CD8-positive, alpha-beta memory T cell (primary cell): Measurements from ENCODE around the gene NAA16. TPM values are rescaled to one million over a fixed set of nuclear protein-coding genes. Genes with fewer than 3 reads are reported as not detected.
A peak's percentile ranks its signal among the peaks of the same experiment; 100 is the strongest.

Source experiments
- CTCF ChIA-PET: fragments of 350-600 bp; sonication (Branson Sonifier 250); formaldehyde crosslinking; loops from one replicate; lab custom pipeline; 2021; ENCODE audit warnings: antibody characterized with exemption; lab: Charles Lee
- POLR2A ChIA-PET: fragments of 350-600 bp; sonication (Branson Sonifier 250); formaldehyde crosslinking; loops from one replicate; lab custom pipeline; 2021; ENCODE audit warnings: antibody characterized with exemption; lab: Charles Lee
- DNase-seq, 5 donors: peaks; one replicate each; pipeline versions ENCODE4 v3.0.0 to v3.0.0-alpha.2; 2020 to 2022; ENCODE audit warnings: mixed read lengths in 1 of 5
- H3K27ac ChIP-seq: one replicate; pipeline ENCODE4 v1.7.0; 2013; ENCODE audit warnings: low read depth, mild to moderate bottlenecking, low read length, moderate library complexity
- H3K27me3 ChIP-seq: 2 replicates; pipeline ENCODE4 v1.7.0; 2013; ENCODE audit warnings: low read length, mild to moderate bottlenecking; ENCODE audit not compliant: insufficient read depth, poor library complexity, severe bottlenecking
- H3K36me3 ChIP-seq: 2 replicates; pipeline ENCODE4 v1.7.0; 2013; ENCODE audit warnings: mild to moderate bottlenecking, low read length, moderate library complexity; ENCODE audit not compliant: insufficient read depth
- H3K4me1 ChIP-seq: 2 replicates; pipeline ENCODE4 v1.7.0; 2013; ENCODE audit warnings: mild to moderate bottlenecking, low read length, moderate library complexity; ENCODE audit not compliant: insufficient read depth
- H3K4me3 ChIP-seq: 2 replicates; pipeline ENCODE4 v1.7.0; 2013; ENCODE audit warnings: mild to moderate bottlenecking, low read length
- H3K9me3 ChIP-seq: 2 replicates; pipeline ENCODE4 v1.7.0; 2013; ENCODE audit warnings: mild to moderate bottlenecking, low read length
- H3K27ac Mint-ChIP-seq, 8 donors: one replicate each; pipeline ENCODE4 v1.8.0; 2020 to 2021; ENCODE audit warnings: mixed read lengths in 8 of 8, mild to moderate bottlenecking in 6 of 8, inconsistent platforms in 3 of 8, moderate library complexity in 3 of 8
- H3K27me3 Mint-ChIP-seq, 2 donors: one replicate each; pipeline ENCODE4 v1.8.0; 2020 to 2021; ENCODE audit warnings: mixed read lengths in 2 of 2, mild to moderate bottlenecking in 1 of 2, moderate library complexity in 1 of 2
- H3K36me3 Mint-ChIP-seq, 3 donors: one replicate each; pipeline ENCODE4 v1.8.0; 2020 to 2021; ENCODE audit warnings: mixed read lengths in 3 of 3, inconsistent platforms in 1 of 3, mild to moderate bottlenecking in 1 of 3
- H3K4me1 Mint-ChIP-seq, 3 donors: one replicate each; pipeline ENCODE4 v1.8.0; 2020 to 2021; ENCODE audit warnings: mixed read lengths in 3 of 3, inconsistent platforms in 1 of 3, mild to moderate bottlenecking in 1 of 3
- H3K4me3 Mint-ChIP-seq, 7 donors: one replicate each; pipeline ENCODE4 v1.8.0; 2020 to 2021; ENCODE audit warnings: mixed read lengths in 7 of 7, mild to moderate bottlenecking in 6 of 7, moderate library complexity in 4 of 7, inconsistent platforms in 2 of 7
- H3K9me3 Mint-ChIP-seq, 5 donors: one replicate each; pipeline ENCODE4 v1.8.0; 2020 to 2022; ENCODE audit warnings: mixed read lengths in 5 of 5, mild to moderate bottlenecking in 3 of 5, moderate library complexity in 2 of 5, inconsistent platforms in 1 of 5
- polyA plus RNA-seq: library from polyadenylated mRNA; unstranded; fragments of 300-500 nt; fragmentation: Illumina TruSeq; gene quantifications from one replicate; pipeline ENCODE4 v1.2.3, GENCODE V29; 2021
- total RNA-seq, 2 experiments: library from RNA; stranded (reverse); gene quantifications; one replicate each; pipeline ENCODE4 v1.2.3, GENCODE V29; 2021

The NAA16 gene
- total and polyA plus RNA-seq, 3 experiments from 2014 or later: 17.0 to 24.0 (median 23.3) TPM

- Histone ChIP-seq H3K27me3 (no peaks in the 10 kb centered on the region), H3K4me1 (no peaks in the 10 kb centered on the region), H3K4me3 (no peak overlapping the region), H3K9me3 (no peaks in the 10 kb centered on the region), H3K36me3 (no peaks in the 10 kb centered on the region), H3K27ac (no peak overlapping the region)
- POLR2A ChIA-PET: interaction anchor here (0.6 kb wide), 1 partner anchor 53 kb away, joined by 3 read pairs; no protein-coding TSS in a partner anchor
- Mint-ChIP-seq H3K4me1 (no peaks in the 10 kb centered on the region), H3K4me3 (no peak overlapping the region), H3K36me3 (peaks cover 0 to 27% (median 7%) of the 10 kb centered on the region in 3 donors), H3K27ac (no peak overlapping the region), H3K27me3 (peaks cover 1 to 24% of the 10 kb centered on the region in 2 donors), H3K9me3 (peaks cover 2 to 36% (median 6%) of the 10 kb centered on the region in 5 donors)
- DNase-seq: no peak
- CTCF ChIA-PET: no interaction called here
Observed at GRCh38 chr13:41294914-41295313, 16.2 kb upstream of the NAA16 start.

DNA sequence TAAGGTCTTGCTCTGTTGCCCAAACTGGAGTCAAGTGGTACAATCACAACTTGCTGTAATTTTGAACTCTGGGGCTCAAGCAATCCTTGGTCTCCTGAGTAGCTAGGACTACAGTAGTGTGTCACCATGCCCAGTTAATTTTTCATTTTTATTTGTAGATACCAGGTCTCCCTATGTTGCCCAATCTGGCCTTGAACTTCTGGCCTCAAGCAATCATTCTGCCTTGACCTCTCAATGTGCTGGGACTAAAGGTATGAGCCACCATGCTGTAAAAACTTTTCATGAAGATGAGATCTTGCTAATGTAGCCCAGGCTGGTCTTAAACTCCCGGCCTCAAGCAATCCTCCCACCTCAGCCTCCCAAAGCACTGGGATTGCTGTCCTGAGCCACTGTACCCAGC, 15.1 kb upstream of the NAA16 start:
- H3K4me3 Mint-ChIP-seq: no peak overlapping the region
- no peak for DNase-seq
- ChIA-PET POLR2A (no interaction called here), CTCF (no interaction called here)
- Histone ChIP-seq H3K4me3 (no peak overlapping the region), H3K27me3 (no peaks in the 10 kb centered on the region), H3K27ac (no peak overlapping the region), H3K4me1 (no peaks in the 10 kb centered on the region), H3K36me3 (no peaks in the 10 kb centered on the region), H3K9me3 (no peaks in the 10 kb centered on the region)
- peaks cover 2 to 36% (median 6%) of the 10 kb centered on the region in 5 donors for H3K9me3 Mint-ChIP-seq
- H3K36me3 Mint-ChIP-seq: peaks cover 0 to 32% (median 7%) of the 10 kb centered on the region in 3 donors
- no peak overlapping the region for H3K27ac Mint-ChIP-seq
- H3K4me1 Mint-ChIP-seq: no peaks in the 10 kb centered on the region
- peaks cover 1 to 25% of the 10 kb centered on the region in 2 donors for H3K27me3 Mint-ChIP-seq

DNA sequence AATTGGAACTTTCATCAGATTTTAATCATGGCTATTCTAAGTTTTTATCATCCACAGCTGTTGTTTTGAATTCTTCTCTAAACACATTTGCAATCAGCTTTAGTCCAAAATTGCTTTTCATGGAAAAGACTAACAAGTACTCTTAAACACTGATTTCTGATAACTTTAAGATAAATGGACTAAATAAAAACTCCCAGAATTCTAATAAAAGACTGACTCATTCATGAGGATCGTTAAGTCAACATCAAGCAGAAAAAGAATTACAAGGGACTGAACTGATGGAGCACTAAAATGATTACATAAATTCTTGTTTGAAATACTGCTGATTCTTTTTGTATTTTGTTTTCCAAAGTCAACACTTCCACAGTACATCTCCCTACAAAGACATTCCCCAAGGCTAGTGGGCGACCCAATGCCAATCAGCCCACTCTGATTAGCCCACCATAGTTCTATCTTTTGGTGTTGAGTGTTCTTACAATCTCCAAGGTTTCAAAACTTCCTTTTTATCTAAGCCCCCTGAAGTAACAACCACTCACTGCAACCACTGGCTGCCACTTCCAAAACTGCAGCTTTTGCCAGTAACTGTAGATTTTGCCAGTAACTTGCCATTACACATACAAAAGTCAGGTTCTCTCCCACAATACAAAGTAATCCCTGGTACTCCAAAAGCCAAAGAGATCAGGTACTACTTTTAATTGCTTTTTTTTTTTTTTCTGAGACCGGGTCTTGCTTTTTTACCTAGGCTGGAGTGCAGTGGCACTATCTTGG, 14.0 kb upstream of the NAA16 start:
- H3K36me3 Mint-ChIP-seq: peaks cover 0 to 27% (median 2%) of the 10 kb centered on the region in 3 donors
- H3K9me3 ChIP-seq: no peaks in the 10 kb centered on the region
- no peak overlapping the region for H3K4me3 Mint-ChIP-seq
- H3K27ac ChIP-seq: no peak overlapping the region
- H3K9me3 Mint-ChIP-seq: peaks cover 0 to 26% (median 3%) of the 10 kb centered on the region in 5 donors
- ChIA-PET POLR2A (no interaction called here), CTCF (no interaction called here)
- H3K27me3 ChIP-seq: no peaks in the 10 kb centered on the region
- peaks cover 1 to 22% of the 10 kb centered on the region in 2 donors for H3K27me3 Mint-ChIP-seq
- no peak overlapping the region for H3K4me3 ChIP-seq
- no peak overlapping the region for H3K27ac Mint-ChIP-seq
- DNase-seq: no peak
- H3K36me3 ChIP-seq: no peaks in the 10 kb centered on the region
- no peaks in the 10 kb centered on the region for H3K4me1 Mint-ChIP-seq
- H3K4me1 ChIP-seq: no peaks in the 10 kb centered on the region

GRCh38 chr13:41299316-41300094, 11.6 kb upstream of the NAA16 start:
- H3K4me1 Mint-ChIP-seq: no peaks in the 10 kb centered on the region
- H3K27me3 Mint-ChIP-seq: peaks cover 1 to 27% of the 10 kb centered on the region in 2 donors
- no peaks in the 10 kb centered on the region for H3K4me1 ChIP-seq
- H3K9me3 Mint-ChIP-seq: peaks cover 0 to 16% (median 0%) of the 10 kb centered on the region in 5 donors
- H3K27ac ChIP-seq: no peak overlapping the region
- H3K27ac Mint-ChIP-seq: no peak overlapping the region
- DNase-seq: no peak
- no peaks in the 10 kb centered on the region for H3K9me3 ChIP-seq
- no peak overlapping the region for H3K4me3 Mint-ChIP-seq
- H3K4me3 ChIP-seq: no peak overlapping the region
- POLR2A ChIA-PET: interaction anchor here (0.6 to 0.7 kb wide), 2 partner anchors 265 to 354 kb away, joined by 3 to 6 read pairs; no protein-coding TSS in a partner anchor
- H3K27me3 ChIP-seq: no peaks in the 10 kb centered on the region
- CTCF ChIA-PET: interaction anchor here (1.1 kb wide), 1 partner anchor 11 kb away, joined by 3 read pairs; the partner anchor contains the start of gene NAA16
- peaks cover 0 to 26% (median 2%) of the 10 kb centered on the region in 3 donors for H3K36me3 Mint-ChIP-seq
- H3K36me3 ChIP-seq: no peaks in the 10 kb centered on the region

- H3K4me3 Mint-ChIP-seq: no peak overlapping the region
- peaks cover 0 to 9% (median 2%) of the 10 kb centered on the region in 3 donors for H3K36me3 Mint-ChIP-seq
- CTCF ChIA-PET: no interaction called here
- Histone ChIP-seq H3K4me1 (peaks cover 4% of the 10 kb centered on the region), H3K36me3 (no peaks in the 10 kb centered on the region), H3K9me3 (no peaks in the 10 kb centered on the region), H3K27me3 (no peaks in the 10 kb centered on the region), H3K27ac (no peak overlapping the region), H3K4me3 (no peak overlapping the region)
- no peaks in the 10 kb centered on the region for H3K9me3 Mint-ChIP-seq
- H3K4me1 Mint-ChIP-seq: no peaks in the 10 kb centered on the region
- no peak overlapping the region for H3K27ac Mint-ChIP-seq
- POLR2A ChIA-PET: no interaction called here
- no peak for DNase-seq
- peaks cover 4 to 23% of the 10 kb centered on the region in 2 donors for H3K27me3 Mint-ChIP-seq
Observed at GRCh38 chr13:41302743-41303142, 8.3 kb upstream of the NAA16 start.

DNA sequence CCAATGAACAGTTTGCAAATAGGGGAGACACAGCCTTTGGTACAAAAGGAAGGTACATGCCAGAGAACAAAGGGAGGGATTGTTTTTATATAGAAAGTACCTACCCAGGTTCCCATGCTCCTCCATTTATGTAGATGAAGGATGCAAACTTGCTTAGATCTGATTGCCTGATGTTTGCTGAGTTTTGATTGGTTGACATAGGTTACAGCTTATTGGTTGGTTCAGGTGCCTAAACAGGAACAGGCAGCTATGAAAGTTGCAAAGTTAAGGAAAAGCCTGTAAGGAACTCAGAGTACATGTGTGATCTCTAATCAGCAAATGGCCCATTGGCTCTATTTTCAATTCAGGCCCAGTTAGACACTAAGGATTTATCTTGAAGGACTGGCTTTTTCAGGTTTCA, 6.5 kb upstream of the NAA16 start:
- Mint-ChIP-seq H3K27me3 (peaks cover 4 to 14% of the 10 kb centered on the region in 2 donors), H3K4me3 (no peak overlapping the region), H3K9me3 (no peaks in the 10 kb centered on the region), H3K27ac (no peak overlapping the region), H3K4me1 (no peaks in the 10 kb centered on the region), H3K36me3 (peaks cover 0 to 9% (median 0%) of the 10 kb centered on the region in 3 donors)
- no peak for DNase-seq
- ChIA-PET CTCF (no interaction called here), POLR2A (interaction anchor here (0.6 kb wide), 1 partner anchor 20 kb away, joined by 3 read pairs; no protein-coding TSS in a partner anchor)
- H3K4me1 ChIP-seq: peaks cover 4% of the 10 kb centered on the region
- H3K36me3 ChIP-seq: no peaks in the 10 kb centered on the region
- H3K27me3 ChIP-seq: no peaks in the 10 kb centered on the region
- no peak overlapping the region for H3K4me3 ChIP-seq
- H3K9me3 ChIP-seq: no peaks in the 10 kb centered on the region
- no peak overlapping the region for H3K27ac ChIP-seq

DNA sequence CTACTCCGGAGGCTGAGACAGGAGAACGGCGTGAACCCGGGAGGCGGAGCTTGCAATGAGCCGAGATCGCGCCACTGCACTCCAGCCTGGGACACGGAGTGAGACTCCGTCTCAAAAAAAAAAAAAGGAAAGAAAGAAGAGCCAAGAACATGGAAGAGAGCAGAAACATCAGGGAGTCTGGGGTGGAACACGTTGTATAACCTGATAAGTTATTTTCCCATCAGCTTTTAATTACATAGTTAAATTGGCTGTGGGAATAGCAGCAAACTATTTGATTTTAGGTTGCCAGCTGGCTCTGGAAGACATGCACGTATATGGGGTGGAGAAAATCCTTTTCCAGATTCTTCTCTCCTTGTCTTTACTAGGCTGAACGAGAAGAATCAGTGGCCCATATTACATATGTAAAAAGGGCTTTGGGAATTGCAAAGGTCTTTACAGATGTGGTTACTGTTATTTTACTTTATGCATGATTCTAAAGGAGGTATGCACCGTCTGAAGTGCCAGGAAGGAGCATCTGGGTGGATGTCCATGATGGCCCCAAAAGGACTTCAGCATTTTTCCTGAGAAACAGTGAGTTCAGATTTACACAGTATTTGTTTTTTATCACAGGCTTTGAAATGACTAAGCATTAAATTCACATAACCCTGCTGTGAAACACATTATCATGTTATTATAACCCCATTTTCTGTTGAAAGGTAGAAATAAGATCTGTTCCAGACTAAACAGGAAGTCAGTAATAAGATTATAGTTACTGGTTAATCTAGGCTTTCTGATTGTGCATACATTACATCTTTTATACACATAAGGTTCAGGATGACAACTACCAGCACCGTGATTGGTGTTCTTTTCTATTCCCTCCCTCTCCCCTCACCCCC, 4.6 kb upstream of the NAA16 start:
- H3K4me1 ChIP-seq: peaks cover 10% of the 10 kb centered on the region
- no peaks in the 10 kb centered on the region for H3K9me3 ChIP-seq
- CTCF ChIA-PET: no interaction called here

More for the DNA sequence above, 4.6 kb upstream of the NAA16 start:
- Mint-ChIP-seq H3K36me3 (peaks cover 0 to 8% (median 0%) of the 10 kb centered on the region in 3 donors), H3K27ac (no peak overlapping the region), H3K4me3 (peak overlapping the region in 1 of 7 donors; percentile 65), H3K4me1 (peaks cover 4 to 9% (median 9%) of the 10 kb centered on the region in 3 donors), H3K9me3 (no peaks in the 10 kb centered on the region), H3K27me3 (peaks cover 5% of the 10 kb centered on the region in 2 donors)
- Histone ChIP-seq H3K27ac (no peak overlapping the region), H3K36me3 (no peaks in the 10 kb centered on the region), H3K4me3 (no peak overlapping the region), H3K27me3 (no peaks in the 10 kb centered on the region)
- DNase-seq: no peak
- POLR2A ChIA-PET: no interaction called here
